K562 (cell line): ENCODE data around the gene ELOB.

Experiments used
- CEBPB ChIP-seq: fragments of 450-650 bp; IDR thresholded peaks from 2 replicates; pipeline ENCODE4 v1.6.1; 2016; ENCODE audit warnings: missing genetic modification characterization, missing compliant biosample characterization
- DNMT1 ChIP-seq: fragments of 450-650 bp; IDR thresholded peaks from 2 replicates; pipeline ENCODE4 v1.6.1; 2016; ENCODE audit warnings: antibody characterized with exemption, mild to moderate bottlenecking
- EHMT2 ChIP-seq: fragments of 450-650 bp; IDR thresholded peaks from 2 replicates; pipeline ENCODE4 v1.6.1; 2018; ENCODE audit warnings: antibody characterized with exemption
- ESRRA ChIP-seq: fragments of 450-650 bp; IDR thresholded peaks from 2 replicates; pipeline ENCODE4 v1.6.1; 2014; ENCODE audit warnings: low read depth, mild to moderate bottlenecking, moderate library complexity, borderline replicate concordance
- KLF6 ChIP-seq: fragments of 250-450 bp; sonication (Bioruptor Pico); IDR thresholded peaks from 2 replicates; pipeline ENCODE4 v1.4.0; 2020; ENCODE audit warnings: mild to moderate bottlenecking, moderate library complexity, borderline replicate concordance
- RCOR1 ChIP-seq, 2 experiments: IDR thresholded peaks; 2 replicates each; pipeline ENCODE4 v1.6.1; 2012; ENCODE audit warnings: low read depth in 2 of 2, low read length in 2 of 2, borderline replicate concordance in 1 of 2, improper control_type of control experiment in 1 of 2
- TF ChIP-seq, protein P1 (sequence below), 3 experiments: IDR thresholded peaks in 2 of 3; conservative IDR thresholded peaks in 1 of 3; 2 replicates each; pipeline ENCODE4 v1.5.1; 2011 to 2012; ENCODE audit warnings: low read length in 3 of 3, mild to moderate bottlenecking in 3 of 3, control low read depth in 2 of 3, improper control_type of control experiment in 1 of 3, inconsistent platforms in 1 of 3, low read depth in 1 of 3, mixed read lengths in 1 of 3, moderate library complexity in 1 of 3; ENCODE audit not compliant: insufficient read depth in 2 of 3
- TF ChIP-seq, protein P2 (sequence below): fragments of 150-350 bp; IDR thresholded peaks from 2 replicates; pipeline ENCODE4 v1.6.1; 2014; ENCODE audit warnings: low read depth, mild to moderate bottlenecking, low read length, borderline replicate concordance

DNA sequence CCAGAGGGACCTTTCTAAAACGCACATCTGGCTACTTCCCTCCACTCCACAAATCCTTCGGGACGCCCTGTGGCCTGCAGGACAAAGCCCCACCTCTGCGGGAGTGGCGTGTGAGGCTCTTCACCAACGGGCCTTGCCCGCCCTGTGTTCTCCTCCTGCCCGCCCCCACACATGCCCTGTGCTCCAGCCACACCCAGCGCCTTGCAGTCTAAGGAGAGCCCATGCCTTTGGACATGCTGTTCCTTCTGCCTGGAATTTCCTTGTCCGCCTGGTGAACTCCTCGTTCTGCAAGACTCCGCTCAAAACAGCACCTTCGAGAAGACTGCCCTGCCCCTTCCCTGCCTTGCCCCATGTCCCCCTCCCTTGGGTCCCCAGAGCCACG, 7.4 kb downstream of the ELOB start:
- TF ChIP-seq KLF6 (CRISPR knock-in tag) = no peak
- TF ChIP-seq, protein P1, sequence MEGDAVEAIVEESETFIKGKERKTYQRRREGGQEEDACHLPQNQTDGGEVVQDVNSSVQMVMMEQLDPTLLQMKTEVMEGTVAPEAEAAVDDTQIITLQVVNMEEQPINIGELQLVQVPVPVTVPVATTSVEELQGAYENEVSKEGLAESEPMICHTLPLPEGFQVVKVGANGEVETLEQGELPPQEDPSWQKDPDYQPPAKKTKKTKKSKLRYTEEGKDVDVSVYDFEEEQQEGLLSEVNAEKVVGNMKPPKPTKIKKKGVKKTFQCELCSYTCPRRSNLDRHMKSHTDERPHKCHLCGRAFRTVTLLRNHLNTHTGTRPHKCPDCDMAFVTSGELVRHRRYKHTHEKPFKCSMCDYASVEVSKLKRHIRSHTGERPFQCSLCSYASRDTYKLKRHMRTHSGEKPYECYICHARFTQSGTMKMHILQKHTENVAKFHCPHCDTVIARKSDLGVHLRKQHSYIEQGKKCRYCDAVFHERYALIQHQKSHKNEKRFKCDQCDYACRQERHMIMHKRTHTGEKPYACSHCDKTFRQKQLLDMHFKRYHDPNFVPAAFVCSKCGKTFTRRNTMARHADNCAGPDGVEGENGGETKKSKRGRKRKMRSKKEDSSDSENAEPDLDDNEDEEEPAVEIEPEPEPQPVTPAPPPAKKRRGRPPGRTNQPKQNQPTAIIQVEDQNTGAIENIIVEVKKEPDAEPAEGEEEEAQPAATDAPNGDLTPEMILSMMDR (IDR thresholded peaks at IDR 0.05 in 2 of 3, conservative IDR thresholded peaks at IDR 0.05 in 1 of 3; ENCODE audit: insufficient read depth in 2 of 3, low read depth in 1 of 3, low read length in 3 of 3) = no peak
- TF ChIP-seq DNMT1 = no peak
- TF ChIP-seq CEBPB = no peak
- no peak for TF ChIP-seq ESRRA
- TF ChIP-seq EHMT2 = no peak
- TF ChIP-seq, protein P2, sequence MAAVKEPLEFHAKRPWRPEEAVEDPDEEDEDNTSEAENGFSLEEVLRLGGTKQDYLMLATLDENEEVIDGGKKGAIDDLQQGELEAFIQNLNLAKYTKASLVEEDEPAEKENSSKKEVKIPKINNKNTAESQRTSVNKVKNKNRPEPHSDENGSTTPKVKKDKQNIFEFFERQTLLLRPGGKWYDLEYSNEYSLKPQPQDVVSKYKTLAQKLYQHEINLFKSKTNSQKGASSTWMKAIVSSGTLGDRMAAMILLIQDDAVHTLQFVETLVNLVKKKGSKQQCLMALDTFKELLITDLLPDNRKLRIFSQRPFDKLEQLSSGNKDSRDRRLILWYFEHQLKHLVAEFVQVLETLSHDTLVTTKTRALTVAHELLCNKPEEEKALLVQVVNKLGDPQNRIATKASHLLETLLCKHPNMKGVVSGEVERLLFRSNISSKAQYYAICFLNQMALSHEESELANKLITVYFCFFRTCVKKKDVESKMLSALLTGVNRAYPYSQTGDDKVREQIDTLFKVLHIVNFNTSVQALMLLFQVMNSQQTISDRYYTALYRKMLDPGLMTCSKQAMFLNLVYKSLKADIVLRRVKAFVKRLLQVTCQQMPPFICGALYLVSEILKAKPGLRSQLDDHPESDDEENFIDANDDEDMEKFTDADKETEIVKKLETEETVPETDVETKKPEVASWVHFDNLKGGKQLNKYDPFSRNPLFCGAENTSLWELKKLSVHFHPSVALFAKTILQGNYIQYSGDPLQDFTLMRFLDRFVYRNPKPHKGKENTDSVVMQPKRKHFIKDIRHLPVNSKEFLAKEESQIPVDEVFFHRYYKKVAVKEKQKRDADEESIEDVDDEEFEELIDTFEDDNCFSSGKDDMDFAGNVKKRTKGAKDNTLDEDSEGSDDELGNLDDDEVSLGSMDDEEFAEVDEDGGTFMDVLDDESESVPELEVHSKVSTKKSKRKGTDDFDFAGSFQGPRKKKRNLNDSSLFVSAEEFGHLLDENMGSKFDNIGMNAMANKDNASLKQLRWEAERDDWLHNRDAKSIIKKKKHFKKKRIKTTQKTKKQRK = no peak
- TF ChIP-seq RCOR1 (IDR thresholded peaks at IDR 0.05; ENCODE audit: borderline replicate concordance in 1 of 2, low read depth in 2 of 2, low read length in 2 of 2) = no peak
